Panc1 (cell line): ENCODE data around the gene PGF. TPM values are rescaled to one million over a fixed set of nuclear protein-coding genes. Genes with fewer than 3 reads are reported as not detected.

ENCODE experiments used
- ATAC-seq: fragments of 200-7000 bp; cut with Tn5 transposase; 2 replicates; pipeline ENCODE4 v1.9.1; 2020; ENCODE audit warnings: mild to moderate bottlenecking, moderate library complexity
- BruUV-seq: library from RNA; stranded (reverse); fragments of 400-500 nt; replicated peaks from 2 replicates; lab custom pipeline; 2021; lab: Mats Ljungman, UMichigan
- CTCF ChIA-PET: fragments of 300-600 bp; sonication (Branson Sonifier 250); formaldehyde crosslinking; loops from one replicate; lab custom pipeline; 2022; ENCODE audit warnings: antibody characterized with exemption; lab: Charles Lee
- POLR2A ChIA-PET: fragments of 300-600 bp; sonication (Branson Sonifier 250); formaldehyde crosslinking; loops from one replicate; lab custom pipeline; 2022; ENCODE audit warnings: antibody characterized with exemption; lab: Charles Lee
- DNase-seq: peaks from one replicate; pipeline ENCODE4 v3.0.0-alpha.2; 2010; ENCODE audit warnings: low read depth, low spot score
- H3K27ac ChIP-seq: 2 replicates; pipeline ENCODE4 v1.5.1; 2011; ENCODE audit warnings: mild to moderate bottlenecking, low read length, inconsistent platforms
- H3K27me3 ChIP-seq: fragments of 200-500 bp; sonication (Bioruptor generic); 2 replicates; pipeline ENCODE4 v1.6.0; 2014; ENCODE audit warnings: low read length, inconsistent platforms; ENCODE audit not compliant: control insufficient read depth, insufficient read depth
- H3K36me3 ChIP-seq: fragments of 200-500 bp; sonication (Bioruptor generic); 2 replicates; pipeline ENCODE4 v1.5.1; 2014; ENCODE audit warnings: inconsistent platforms, mild to moderate bottlenecking, low read length, moderate library complexity; ENCODE audit not compliant: control insufficient read depth, insufficient read depth
- H3K4me1 ChIP-seq: 2 replicates; pipeline ENCODE4 v1.5.1; 2011; ENCODE audit warnings: inconsistent platforms, mild to moderate bottlenecking, low read length, moderate library complexity; ENCODE audit not compliant: control insufficient read depth, insufficient read depth
- H3K4me3 ChIP-seq, 2 experiments: 2 replicates each; pipeline ENCODE4 v1.5.1; 2011 to 2012; ENCODE audit warnings: low read depth in 2 of 2, low read length in 2 of 2, mild to moderate bottlenecking in 2 of 2, inconsistent platforms in 1 of 2, moderate library complexity in 1 of 2
- H3K9me3 ChIP-seq: fragments of 200-500 bp; sonication (Bioruptor generic); 2 replicates; pipeline ENCODE4 v1.5.1; 2014; ENCODE audit warnings: low read depth, mild to moderate bottlenecking, inconsistent platforms, low read length, moderate library complexity; ENCODE audit not compliant: control insufficient read depth, insufficient read depth
- CTCF ChIP-seq: fragments of 450-650 bp; IDR thresholded peaks from 2 replicates; pipeline ENCODE4 v1.5.1; 2017; ENCODE audit warnings: mild to moderate bottlenecking
- POLR2AphosphoS5 ChIP-seq: IDR thresholded peaks from 2 replicates; pipeline ENCODE4 v1.6.1; 2012; ENCODE audit warnings: mild to moderate bottlenecking, low read depth, low read length, moderate library complexity
- REST ChIP-seq, 2 experiments: IDR thresholded peaks; 2 replicates each; pipeline ENCODE4 v1.6.1; 2011 to 2012; ENCODE audit warnings: low read depth in 2 of 2, control low read depth in 1 of 2, low read length in 1 of 2, mild to moderate bottlenecking in 1 of 2, moderate library complexity in 1 of 2; ENCODE audit not compliant: insufficient read depth in 1 of 2
- SIN3A ChIP-seq: IDR thresholded peaks from 2 replicates; pipeline ENCODE4 v1.6.1; 2012; ENCODE audit warnings: low read depth, mild to moderate bottlenecking, low read length, moderate library complexity, borderline replicate concordance; ENCODE audit not compliant: insufficient read depth
- TCF7L2 ChIP-seq: IDR thresholded peaks from 2 replicates; pipeline ENCODE4 v1.6.1; 2011; ENCODE audit warnings: mild to moderate bottlenecking, low read depth, low read length, inconsistent platforms
- in situ Hi-C: cut with HindIII; loops from 2 replicates; pipeline ENCODE4 v1.10.0; 2016; ENCODE audit warnings: low sequenced_read_pairs, low pct_unique_long_range_greater_than_20kb
- intact Hi-C: fragments of 100-400 bp; cut with micrococcal nuclease; formaldehyde crosslinking; loops from one replicate; pipeline ENCODE4 v1.10.0; 2022; ENCODE audit not compliant: unreplicated experiment
- total RNA-seq: library from RNA; stranded (reverse); gene quantifications from one replicate; pipeline ENCODE4 v1.2.1, GENCODE V29; 2021; ENCODE audit not compliant: unreplicated experiment

Gene PGF
- total RNA-seq, 1 experiment from 2014 or later: 7.3 TPM

GRCh38 chr14:74952697-74953484 lies 2.5 kb downstream of the PGF start:
- Histone ChIP-seq H3K4me3 (no peak overlapping the region), H3K36me3 (no peaks in the 10 kb centered on the region), H3K4me1 (peaks cover 11% of the 10 kb centered on the region; the same call in 1 of the 2 replicates), H3K27me3 (no peaks in the 10 kb centered on the region), H3K9me3 (no peaks in the 10 kb centered on the region), H3K27ac (no peak overlapping the region)
- CTCF ChIA-PET: no interaction called here
- in situ Hi-C loops (no loop called here), intact Hi-C loops (no loop called here)
- DNase-seq: no peak
- TF ChIP-seq SIN3A (no peak), TCF7L2 (no peak), CTCF (no peak), REST (IDR thresholded peaks at IDR 0.05; ENCODE audit: insufficient read depth in 1 of 2, low read depth in 2 of 2, low read length in 1 of 2) (no peak), POLR2AphosphoS5 (no peak)
- ATAC-seq: no peak
- POLR2A ChIA-PET: no interaction called here
- BruUV-seq: no TSS peak

DNA sequence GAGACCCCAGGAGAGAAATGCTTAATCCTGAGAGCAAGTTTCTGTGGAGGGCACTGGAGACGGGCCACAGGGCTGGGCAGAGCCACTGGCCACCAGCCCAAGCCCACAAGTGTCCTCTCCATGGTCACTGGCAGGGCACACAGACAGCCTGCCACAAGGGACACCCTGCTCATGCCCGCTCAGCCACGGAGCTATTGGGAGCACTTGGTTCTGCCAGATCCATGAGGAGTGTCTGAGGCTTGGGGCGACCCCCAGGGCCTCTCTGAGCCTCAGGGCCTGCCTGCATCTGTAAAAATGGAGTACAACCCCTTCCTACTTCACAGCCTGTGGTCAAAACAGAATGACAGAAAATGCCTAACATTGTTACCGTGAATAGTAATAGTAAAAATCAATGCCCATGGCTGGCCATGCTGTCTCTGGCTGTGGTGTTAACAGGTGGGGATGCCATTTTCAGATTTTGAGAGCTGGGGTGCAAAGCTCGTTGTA lies 3.2 kb downstream of the PGF start:
- intact Hi-C loops (no loop called here), in situ Hi-C loops (no loop called here)
- ChIA-PET CTCF (no interaction called here), POLR2A (no interaction called here)
- BruUV-seq: no TSS peak
- TF ChIP-seq TCF7L2 (no peak), SIN3A (no peak), REST (IDR thresholded peaks at IDR 0.05; ENCODE audit: insufficient read depth in 1 of 2, low read depth in 2 of 2, low read length in 1 of 2) (no peak), CTCF (no peak), POLR2AphosphoS5 (no peak)
- no peak overlapping the region for H3K27ac ChIP-seq
- no peak overlapping the region for H3K4me3 ChIP-seq
- DNase-seq (no peak), ATAC-seq (no peak)
- no peaks in the 10 kb centered on the region for H3K27me3 ChIP-seq
- H3K4me1 ChIP-seq: peaks cover 11% of the 10 kb centered on the region; the same call in 1 of the 2 replicates
- H3K36me3 ChIP-seq: no peaks in the 10 kb centered on the region
- no peaks in the 10 kb centered on the region for H3K9me3 ChIP-seq
